Fibroblast of mammary gland (primary cell): ENCODE data around the gene ZC3HAV1.

ENCODE experiments used
- DNase-seq: peaks from one replicate; pipeline ENCODE4 v3.0.0-alpha.2; 2010; ENCODE audit warnings: low read depth
- H3K4me3 ChIP-seq: 2 replicates; pipeline ENCODE4 v1.5.1; 2011; ENCODE audit warnings: low read depth, mild to moderate bottlenecking, low read length, moderate library complexity; ENCODE audit not compliant: control insufficient read depth
- TF ChIP-seq, protein P1 (sequence below): conservative IDR thresholded peaks from 2 replicates; pipeline ENCODE4 v1.5.1; 2011; ENCODE audit warnings: low read depth, low read length, inconsistent platforms; ENCODE audit not compliant: control insufficient read depth, insufficient read depth

ZC3HAV1 gene

GRCh38 chr7:139071680-139072079, 37.8 kb downstream of the ZC3HAV1 start:
- no peak overlapping the region for H3K4me3 ChIP-seq
- TF ChIP-seq, protein P1, sequence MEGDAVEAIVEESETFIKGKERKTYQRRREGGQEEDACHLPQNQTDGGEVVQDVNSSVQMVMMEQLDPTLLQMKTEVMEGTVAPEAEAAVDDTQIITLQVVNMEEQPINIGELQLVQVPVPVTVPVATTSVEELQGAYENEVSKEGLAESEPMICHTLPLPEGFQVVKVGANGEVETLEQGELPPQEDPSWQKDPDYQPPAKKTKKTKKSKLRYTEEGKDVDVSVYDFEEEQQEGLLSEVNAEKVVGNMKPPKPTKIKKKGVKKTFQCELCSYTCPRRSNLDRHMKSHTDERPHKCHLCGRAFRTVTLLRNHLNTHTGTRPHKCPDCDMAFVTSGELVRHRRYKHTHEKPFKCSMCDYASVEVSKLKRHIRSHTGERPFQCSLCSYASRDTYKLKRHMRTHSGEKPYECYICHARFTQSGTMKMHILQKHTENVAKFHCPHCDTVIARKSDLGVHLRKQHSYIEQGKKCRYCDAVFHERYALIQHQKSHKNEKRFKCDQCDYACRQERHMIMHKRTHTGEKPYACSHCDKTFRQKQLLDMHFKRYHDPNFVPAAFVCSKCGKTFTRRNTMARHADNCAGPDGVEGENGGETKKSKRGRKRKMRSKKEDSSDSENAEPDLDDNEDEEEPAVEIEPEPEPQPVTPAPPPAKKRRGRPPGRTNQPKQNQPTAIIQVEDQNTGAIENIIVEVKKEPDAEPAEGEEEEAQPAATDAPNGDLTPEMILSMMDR, result no peak
- DNase-seq, result no peak

DNA sequence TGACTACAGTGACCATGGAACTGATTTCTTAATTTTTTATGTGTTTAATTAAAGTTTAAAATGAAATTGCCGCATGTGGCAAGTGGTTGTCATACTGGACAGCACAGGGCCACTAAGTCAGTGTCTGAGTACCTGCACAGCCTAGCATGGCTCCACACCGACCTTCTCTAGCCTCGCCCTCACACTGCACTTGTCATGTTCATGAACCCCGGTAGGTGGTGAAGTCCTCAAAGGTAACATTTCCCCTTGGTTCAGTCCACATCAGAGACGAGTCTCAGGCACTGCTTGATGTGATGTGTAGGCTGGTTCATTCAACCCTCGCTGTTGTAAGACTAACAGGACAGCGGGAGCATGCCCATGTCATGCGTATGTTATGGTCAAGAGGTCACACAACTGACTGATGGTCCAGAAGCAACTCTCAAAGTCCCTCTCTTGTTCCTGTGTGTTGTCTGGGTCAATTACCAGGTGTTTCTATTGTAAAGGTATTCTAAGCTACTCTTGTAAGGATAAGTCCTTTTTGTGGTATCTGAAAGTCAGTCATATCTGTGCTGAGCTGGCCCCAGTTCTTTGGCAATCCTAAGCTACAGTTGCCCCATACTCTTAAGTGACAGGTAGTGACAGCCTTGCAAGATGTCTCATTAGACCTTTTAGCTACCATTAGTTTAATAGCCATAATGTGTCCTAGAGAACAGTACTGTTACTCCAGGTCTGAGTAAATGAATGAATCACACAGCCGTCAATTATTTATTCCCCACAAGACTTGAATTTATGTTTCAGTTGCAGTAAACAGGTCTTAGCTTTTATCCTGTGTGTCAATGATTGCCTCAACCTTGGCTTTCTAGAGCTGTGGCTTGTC, 40.7 kb downstream of the ZC3HAV1 start:
- no peak for DNase-seq
- no peak overlapping the region for H3K4me3 ChIP-seq
- TF ChIP-seq, protein P1, result no peak

GRCh38 chr7:139066315-139066714, 43.2 kb downstream of the ZC3HAV1 start:
- TF ChIP-seq, protein P1, result no peak
- H3K4me3 ChIP-seq, result no peak overlapping the region
- no peak for DNase-seq

DNA sequence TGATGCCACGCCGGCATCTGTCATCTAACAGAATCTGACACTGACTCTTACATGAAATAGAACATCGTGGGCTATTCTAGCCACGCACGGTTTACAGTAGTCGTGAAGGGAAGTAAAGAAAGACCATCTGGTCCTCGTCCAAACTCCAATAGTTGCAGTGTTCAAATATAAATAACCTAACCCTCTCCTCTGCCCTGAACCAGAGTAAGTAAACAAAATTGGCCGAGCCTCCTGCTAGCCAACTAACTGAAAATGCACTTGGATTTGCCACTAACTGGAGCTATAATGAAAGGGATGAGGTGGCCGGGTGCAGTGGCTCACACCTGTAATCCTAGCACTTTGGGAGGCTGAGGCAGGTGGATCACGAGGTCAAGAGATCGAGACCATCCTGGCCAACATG, 44.2 kb downstream of the ZC3HAV1 start:
- DNase-seq, result no peak
- no peak overlapping the region for H3K4me3 ChIP-seq
- TF ChIP-seq, protein P1, result no peak

DNA sequence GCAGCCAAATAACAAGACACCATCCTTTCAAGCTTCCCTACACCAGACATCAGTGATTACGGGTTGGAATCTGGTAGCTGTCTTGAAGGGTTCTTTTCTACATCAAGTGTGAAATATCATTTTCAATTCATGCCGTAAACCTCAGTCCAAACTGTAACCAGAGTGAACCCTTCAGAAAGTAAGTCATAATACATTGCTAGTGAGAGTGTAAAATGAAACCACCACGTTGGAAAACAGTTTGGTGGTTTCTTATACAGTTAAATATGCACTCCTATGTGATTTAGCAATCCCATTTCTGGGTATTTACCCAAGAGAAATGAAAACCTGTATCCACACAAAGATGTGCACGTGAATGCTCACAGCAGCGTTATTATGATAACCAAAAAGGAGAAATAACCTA, 48.1 kb downstream of the ZC3HAV1 start:
- TF ChIP-seq, protein P1, result no peak
- no peak for DNase-seq
- H3K4me3 ChIP-seq, result no peak overlapping the region

DNA sequence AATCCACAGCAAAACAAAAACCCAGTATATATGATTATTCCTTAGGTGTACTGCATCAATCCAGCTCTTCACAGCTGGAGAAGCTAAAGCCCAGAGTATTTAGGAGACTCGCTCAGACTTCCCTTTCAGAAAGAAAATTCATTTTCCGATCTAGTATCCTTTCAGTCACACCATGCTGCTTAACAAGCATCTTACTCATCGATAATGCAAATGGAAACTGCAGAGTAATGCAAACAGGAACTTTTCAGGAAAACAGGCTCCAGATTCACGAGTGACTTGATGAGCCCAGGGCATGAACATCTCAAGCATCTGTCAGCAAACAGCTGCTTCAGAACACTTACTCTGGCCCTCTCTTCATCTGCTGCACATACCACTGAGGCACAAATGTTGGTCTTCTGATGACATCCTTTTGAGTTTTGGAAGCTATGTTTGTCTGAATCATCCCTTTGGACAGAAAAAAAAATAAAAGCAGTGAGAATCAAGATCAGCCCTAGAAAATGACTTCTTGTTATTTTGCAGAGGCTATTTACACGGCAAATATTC, 48.8 kb downstream of the ZC3HAV1 start:
- no peak overlapping the region for H3K4me3 ChIP-seq
- TF ChIP-seq, protein P1, result no peak
- DNase-seq, result peak; percentile 16
